SJCRH30 (cell line): ENCODE results near the gene KRT23. TPM values are rescaled to one million over a fixed set of nuclear protein-coding genes. Genes with fewer than 3 reads are reported as not detected.
"Not testable (repeated sequence)": the region's sequence is repeated elsewhere in the genome, so short reads cannot be mapped to it uniquely, and the experiment has no call there.

Source experiments
- DNase-seq, 2 experiments: peaks; one replicate each; pipeline ENCODE4 v3.0.0-alpha.2; 2015 to 2020
- H3K27ac ChIP-seq: fragments of 250-450 bp; sonication (Bioruptor Pico); 2 replicates; pipeline ENCODE4 v1.5.1; 2020; ENCODE audit warnings: mild to moderate bottlenecking, moderate library complexity
- H3K27me3 ChIP-seq: fragments of 250-450 bp; sonication (Bioruptor Pico); 2 replicates; pipeline ENCODE4 v1.5.1; 2020; ENCODE audit warnings: mild to moderate bottlenecking, moderate library complexity
- H3K36me3 ChIP-seq: fragments of 250-450 bp; sonication (Bioruptor Pico); 2 replicates; pipeline ENCODE4 v1.5.1; 2020; ENCODE audit warnings: mild to moderate bottlenecking, moderate library complexity
- H3K4me1 ChIP-seq: fragments of 250-450 bp; sonication (Bioruptor Pico); 2 replicates; pipeline ENCODE4 v1.5.1; 2020; ENCODE audit warnings: mild to moderate bottlenecking, moderate library complexity
- H3K4me3 ChIP-seq: fragments of 250-450 bp; sonication (Bioruptor Pico); 2 replicates; pipeline ENCODE4 v1.5.1; 2020; ENCODE audit warnings: mild to moderate bottlenecking, moderate library complexity
- H3K9me3 ChIP-seq: fragments of 250-450 bp; sonication (Bioruptor Pico); replicated peaks from 2 replicates; pipeline ENCODE4 v1.5.1; 2020; ENCODE audit warnings: mild to moderate bottlenecking, moderate library complexity
- total RNA-seq: library from RNA; depleted of rRNA; stranded (reverse); fragments of >200 nt; shearing (Covaris generic); gene quantifications from 2 replicates; pipeline ENCODE4 v1.2.3, GENCODE V29; 2014

KRT23 gene
- total RNA-seq, 1 experiment from 2014 or later: not detected

DNA sequence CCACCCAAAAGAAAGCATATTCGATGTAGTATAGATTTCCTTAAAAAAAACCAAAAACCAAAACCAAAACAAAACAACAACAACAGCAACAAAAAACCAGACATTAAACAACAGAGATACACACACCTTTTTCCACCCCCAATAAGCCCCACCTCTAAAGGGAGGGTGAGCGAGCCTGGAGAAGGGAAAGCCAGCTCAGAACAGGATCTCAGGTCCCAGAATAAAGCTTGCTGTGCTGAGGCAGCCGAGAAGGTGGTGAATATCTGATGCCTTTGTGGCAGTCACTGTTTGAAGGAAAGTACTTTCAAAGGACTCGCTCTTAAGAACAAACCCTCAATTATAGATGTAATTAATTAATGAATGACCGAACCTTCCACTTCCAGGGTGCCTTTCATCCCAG is 470 bp downstream of the KRT23 start:
- Histone ChIP-seq H3K4me1 (peaks cover 22% of the 10 kb centered on the region), H3K4me3 (no peak overlapping the region), H3K36me3 (no peaks in the 10 kb centered on the region), H3K27ac (no peak overlapping the region), H3K27me3 (no peaks in the 10 kb centered on the region), H3K9me3 (no peaks in the 10 kb centered on the region)
- no peak for DNase-seq

DNA sequence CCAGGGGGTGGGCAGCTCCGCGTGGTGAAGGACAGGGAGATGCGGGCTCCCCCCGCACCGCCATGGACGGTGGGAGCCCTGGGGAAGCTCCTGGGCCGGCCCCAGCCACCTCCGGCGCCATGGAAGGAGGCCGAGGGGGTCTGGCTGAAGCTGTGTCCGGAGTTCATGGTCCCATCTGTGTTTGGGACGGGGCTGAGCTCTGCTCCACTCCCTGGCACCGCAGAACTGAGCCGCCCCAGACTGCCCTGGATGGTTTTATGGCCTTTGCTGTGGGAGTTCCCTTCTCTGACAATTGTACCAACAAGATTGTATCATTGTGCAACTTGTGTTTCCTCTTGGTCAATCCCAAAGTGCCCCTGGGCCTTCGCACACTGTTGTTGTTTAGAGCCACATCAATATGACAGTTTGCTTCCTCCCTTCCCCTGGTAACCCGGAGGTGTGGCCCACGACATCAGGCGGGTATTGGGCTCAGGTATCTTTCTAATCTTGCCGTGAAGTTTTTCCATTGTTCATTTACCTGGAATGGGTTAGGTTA is 942 bp downstream of the KRT23 start:
- Histone ChIP-seq H3K4me3 (no peak overlapping the region), H3K4me1 (peaks cover 23% of the 10 kb centered on the region), H3K27me3 (no peaks in the 10 kb centered on the region), H3K36me3 (no peaks in the 10 kb centered on the region), H3K9me3 (no peaks in the 10 kb centered on the region), H3K27ac (no peak overlapping the region)
- DNase-seq: no peak

GRCh38 chr17:40935624-40936023 is 1.8 kb downstream of the KRT23 start:
- no peak overlapping the region for H3K27ac ChIP-seq
- H3K9me3 ChIP-seq: no peaks in the 10 kb centered on the region
- H3K4me3 ChIP-seq: no peak overlapping the region
- no peaks in the 10 kb centered on the region for H3K36me3 ChIP-seq
- H3K27me3 ChIP-seq: no peaks in the 10 kb centered on the region
- DNase-seq: peak; percentile 8 to 37
- H3K4me1 ChIP-seq: peaks cover 23% of the 10 kb centered on the region

GRCh38 chr17:40932608-40933007 is 4.8 kb downstream of the KRT23 start:
- Histone ChIP-seq H3K9me3 (no peaks in the 10 kb centered on the region), H3K27ac (peak overlapping the region; percentile 14), H3K36me3 (no peaks in the 10 kb centered on the region), H3K27me3 (no peaks in the 10 kb centered on the region), H3K4me3 (no peak overlapping the region), H3K4me1 (peaks cover 23% of the 10 kb centered on the region)
- peak; percentile 32 to 68 for DNase-seq

GRCh38 chr17:40931311-40931710 is 6.1 kb downstream of the KRT23 start:
- no peak for DNase-seq
- H3K27me3 ChIP-seq: no peaks in the 10 kb centered on the region
- H3K4me3 ChIP-seq: no peak overlapping the region
- H3K4me1 ChIP-seq: peaks cover 23% of the 10 kb centered on the region
- H3K9me3 ChIP-seq: no peaks in the 10 kb centered on the region
- H3K27ac ChIP-seq: no peak overlapping the region
- H3K36me3 ChIP-seq: no peaks in the 10 kb centered on the region

- Histone ChIP-seq H3K4me1 (0 out of 2 replicates have a peak, but pooled peaks cover 5% of the 10 kb centered on the region), H3K27me3 (no peaks in the 10 kb centered on the region), H3K4me3 (no peak overlapping the region), H3K9me3 (no peaks in the 10 kb centered on the region), H3K36me3 (no peaks in the 10 kb centered on the region), H3K27ac (no peak overlapping the region)
- DNase-seq: no peak
These were observed 11.1 kb downstream of the KRT23 start for GRCh38 chr17:40926341-40926740.

- DNase-seq: peak; percentile 11 to 18
- Histone ChIP-seq H3K9me3 (no peaks in the 10 kb centered on the region), H3K27me3 (no peaks in the 10 kb centered on the region), H3K27ac (no peak overlapping the region), H3K36me3 (no peaks in the 10 kb centered on the region), H3K4me1 (peaks cover 5% of the 10 kb centered on the region; the same call in 1 of the 2 replicates), H3K4me3 (no peak overlapping the region)
These were observed 15.2 kb downstream of the KRT23 start for GRCh38 chr17:40922239-40922638.

DNA sequence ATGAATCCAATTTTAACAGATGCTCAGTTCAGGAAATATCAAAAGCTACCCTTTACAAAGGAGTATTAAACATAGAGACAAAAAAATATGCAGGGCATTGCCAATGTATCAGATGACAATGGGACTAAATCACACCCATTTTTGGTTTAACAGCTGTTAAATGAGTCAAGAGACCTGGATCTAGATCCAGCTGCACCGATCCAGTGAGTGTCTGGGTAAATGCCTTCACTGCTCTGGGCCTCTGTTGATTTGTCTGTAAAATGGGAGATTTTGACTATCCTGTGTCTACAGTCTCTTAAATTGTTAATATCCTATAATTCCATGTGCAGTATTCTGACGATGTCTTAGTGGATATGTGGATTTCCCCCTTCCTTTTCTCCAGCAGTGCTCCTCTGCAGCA is 16.4 kb downstream of the KRT23 start:
- no peak overlapping the region for H3K27ac ChIP-seq
- DNase-seq: peak in 1 of 2 experiments; percentile 22

DNA sequence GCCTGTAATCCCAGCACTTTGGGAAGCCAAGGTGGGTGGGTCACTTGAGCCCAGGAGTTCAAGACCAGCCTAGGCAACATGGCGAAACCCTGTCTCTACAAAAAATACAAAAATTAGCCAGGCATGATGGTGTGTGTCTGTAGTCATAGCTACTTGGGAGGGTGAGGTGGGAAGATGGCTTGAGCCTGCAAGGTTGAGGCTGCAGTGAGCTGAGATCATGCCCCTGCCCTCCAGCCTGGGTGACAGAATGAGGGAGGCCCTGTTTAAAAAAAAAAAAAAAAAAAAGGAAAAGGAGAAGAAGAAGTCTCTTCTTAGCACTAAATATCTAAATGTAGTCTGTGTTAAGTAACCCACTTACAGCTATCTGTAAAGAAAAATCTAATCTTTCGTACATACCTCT is 20.3 kb downstream of the KRT23 start:
- not testable (repeated sequence) for DNase-seq, H3K27ac ChIP-seq, H3K4me3 ChIP-seq, H3K4me1 ChIP-seq, H3K36me3 ChIP-seq, H3K27me3 ChIP-seq, H3K9me3 ChIP-seq

More for the DNA sequence above, 16.4 kb downstream of the KRT23 start:
- Histone ChIP-seq H3K4me3 (no peak overlapping the region), H3K9me3 (no peaks in the 10 kb centered on the region), H3K27me3 (no peaks in the 10 kb centered on the region), H3K36me3 (no peaks in the 10 kb centered on the region), H3K4me1 (peaks cover 5% of the 10 kb centered on the region; the same call in 1 of the 2 replicates)

DNA sequence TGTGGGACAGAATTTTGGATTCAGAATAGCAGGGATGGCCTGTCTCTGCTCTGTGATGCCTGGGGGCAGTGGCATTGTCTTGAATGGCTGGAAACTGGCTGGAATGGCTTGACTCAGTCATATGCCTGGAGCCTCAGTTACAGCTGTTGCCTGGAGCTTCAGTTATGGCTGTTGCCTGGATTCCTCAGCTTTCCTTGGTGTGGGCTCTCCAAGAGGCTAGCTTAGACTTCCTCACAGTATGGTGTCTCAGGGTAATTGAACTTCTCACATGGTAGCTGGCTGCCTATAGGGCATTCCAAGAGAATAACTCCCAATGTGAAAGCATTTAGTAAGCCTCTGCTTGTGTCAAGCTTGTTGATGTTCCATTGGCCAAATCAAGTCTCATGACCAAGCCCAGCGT is 21.1 kb downstream of the KRT23 start:
- DNase-seq: peak in 1 of 2 experiments; percentile 20
- Histone ChIP-seq H3K27ac (no peak overlapping the region), H3K36me3 (no peaks in the 10 kb centered on the region)

DNA sequence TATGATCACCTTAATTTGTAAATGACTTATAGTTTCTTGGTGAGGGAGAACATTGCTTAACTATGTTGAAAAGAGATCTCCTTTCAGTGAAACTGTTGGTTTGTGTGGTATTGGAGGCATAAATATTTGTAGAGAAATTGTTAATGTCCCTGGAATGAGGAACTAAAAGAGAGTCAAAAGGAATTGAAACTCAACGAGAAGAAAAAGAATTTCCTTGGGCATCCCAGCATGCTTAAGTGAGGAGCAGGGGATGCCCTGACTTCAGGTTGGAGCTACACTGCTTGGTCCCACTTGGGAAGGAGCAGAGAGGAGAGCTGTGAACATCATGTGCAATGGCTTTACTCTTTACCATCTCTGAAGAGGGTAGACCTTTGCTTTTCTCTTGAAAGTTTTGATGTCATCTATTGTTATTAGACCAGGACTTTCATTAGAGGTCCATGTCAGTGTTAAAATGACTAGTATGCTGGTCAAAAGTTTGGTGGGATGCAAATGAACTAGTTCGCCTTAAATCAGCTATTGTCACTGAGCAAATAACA is 21.7 kb downstream of the KRT23 start:
- Histone ChIP-seq H3K4me3 (no peak overlapping the region), H3K27me3 (no peaks in the 10 kb centered on the region), H3K36me3 (no peaks in the 10 kb centered on the region), H3K9me3 (no peaks in the 10 kb centered on the region), H3K4me1 (peaks cover under 1% of the 10 kb centered on the region; the same call in 1 of the 2 replicates), H3K27ac (no peak overlapping the region)
- DNase-seq: no peak

More for the DNA sequence above, 21.1 kb downstream of the KRT23 start:
- no peaks in the 10 kb centered on the region for H3K9me3 ChIP-seq
- H3K4me1 ChIP-seq: no peaks in the 10 kb centered on the region; the same call in 1 of the 2 replicates
- no peak overlapping the region for H3K4me3 ChIP-seq
- H3K27me3 ChIP-seq: no peaks in the 10 kb centered on the region

- Histone ChIP-seq H3K36me3 (no peaks in the 10 kb centered on the region), H3K27me3 (no peaks in the 10 kb centered on the region), H3K9me3 (no peaks in the 10 kb centered on the region), H3K27ac (no peak overlapping the region), H3K4me1 (peaks cover 6% of the 10 kb centered on the region), H3K4me3 (no peak overlapping the region)
- no peak for DNase-seq
These were observed 22.2 kb downstream of the KRT23 start for GRCh38 chr17:40915199-40915661.

DNA sequence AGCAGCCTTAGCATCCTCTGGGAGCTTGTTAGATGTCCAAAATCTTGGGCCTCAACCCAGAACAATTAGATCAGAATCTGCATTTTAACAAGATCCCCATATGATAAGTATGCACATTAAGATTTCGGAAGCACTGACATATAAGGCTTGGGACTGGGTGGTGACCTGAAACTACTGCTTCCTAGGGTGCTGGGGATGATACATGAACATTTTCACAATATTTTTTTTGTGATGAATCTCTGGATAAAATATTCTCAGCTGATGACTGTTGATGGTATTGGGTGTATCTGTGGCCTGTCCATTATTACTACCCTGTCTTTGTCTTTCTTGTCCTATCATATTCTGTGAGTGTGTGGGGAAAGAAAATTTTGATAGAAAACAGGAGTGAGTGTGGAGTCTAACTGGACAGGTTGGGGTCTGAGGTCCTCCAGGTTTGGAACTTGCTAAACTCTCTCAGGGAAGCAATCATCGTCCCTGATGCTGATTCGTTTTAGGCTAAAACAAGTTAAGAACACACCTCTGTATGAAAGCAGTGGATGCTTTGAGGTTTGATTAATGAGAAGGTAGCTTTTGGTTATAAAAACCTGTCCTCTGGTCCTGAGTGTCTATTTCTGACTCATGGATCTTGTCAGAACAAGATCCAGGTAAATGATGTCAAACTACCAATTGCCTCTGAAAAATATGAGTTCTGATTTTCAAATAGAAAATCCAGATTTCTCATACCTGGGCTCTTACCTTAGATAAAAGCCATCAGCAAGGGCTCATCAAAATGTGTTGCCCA is 23.2 kb downstream of the KRT23 start:
- no peaks in the 10 kb centered on the region for H3K27me3 ChIP-seq
- no peak for DNase-seq
- peaks cover 15% of the 10 kb centered on the region for H3K4me1 ChIP-seq
- H3K4me3 ChIP-seq: no peak overlapping the region
- H3K9me3 ChIP-seq: no peaks in the 10 kb centered on the region
- H3K36me3 ChIP-seq: no peaks in the 10 kb centered on the region
- no peak overlapping the region for H3K27ac ChIP-seq

GRCh38 chr17:40912486-40913210 is 24.8 kb downstream of the KRT23 start:
- Histone ChIP-seq H3K4me3 (no peak overlapping the region), H3K27me3 (no peaks in the 10 kb centered on the region), H3K4me1 (peaks cover 15% of the 10 kb centered on the region), H3K9me3 (no peaks in the 10 kb centered on the region), H3K27ac (no peak overlapping the region), H3K36me3 (no peaks in the 10 kb centered on the region)
- DNase-seq: no peak

DNA sequence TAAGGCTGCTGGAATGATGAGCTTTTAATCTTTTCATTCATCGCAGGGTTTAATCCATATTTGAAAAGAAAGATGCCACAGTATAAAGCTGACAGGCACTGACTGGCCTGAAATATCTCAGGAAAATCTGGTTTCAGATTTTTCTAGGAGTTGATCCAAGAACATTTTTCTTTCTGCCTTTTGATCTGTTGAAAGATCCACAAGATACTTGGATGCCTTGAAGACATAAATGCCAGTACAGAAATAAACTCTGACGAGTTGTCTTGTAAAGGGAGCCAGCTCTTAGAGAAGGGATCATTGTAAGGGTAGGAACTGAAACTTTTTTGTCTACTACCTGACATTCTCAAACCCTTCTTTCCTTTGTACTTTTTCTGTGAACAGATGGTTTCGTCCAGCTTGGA is 27.0 kb downstream of the KRT23 start:
- no peak overlapping the region for H3K27ac ChIP-seq
- no peaks in the 10 kb centered on the region for H3K27me3 ChIP-seq
- no peak for DNase-seq

More for the DNA sequence above, 27.0 kb downstream of the KRT23 start:
- no peak overlapping the region for H3K4me3 ChIP-seq
- H3K4me1 ChIP-seq: peaks cover 15% of the 10 kb centered on the region
- H3K9me3 ChIP-seq: no peaks in the 10 kb centered on the region
- H3K36me3 ChIP-seq: no peaks in the 10 kb centered on the region
